Nephron progenitor cell (in vitro differentiated cells): ENCODE results near the gene SERAC1.
"Not testable (repeated sequence)": the region's sequence is repeated elsewhere in the genome, so short reads cannot be mapped to it uniquely, and the experiment has no call there.

Experiments used
- DNase-seq: peaks from one replicate; pipeline ENCODE4 v3.0.0; 2021
- H3K27ac Mint-ChIP-seq: 2 replicates; pipeline ENCODE4 v1.8.0; 2021; ENCODE audit warnings: mild to moderate bottlenecking, moderate library complexity, mixed read lengths
- H3K27me3 Mint-ChIP-seq: 2 replicates; pipeline ENCODE4 v1.8.0; 2021; ENCODE audit warnings: mild to moderate bottlenecking, low read depth, mixed read lengths; ENCODE audit not compliant: poor library complexity
- H3K36me3 Mint-ChIP-seq: 2 replicates; pipeline ENCODE4 v1.8.0; 2021; ENCODE audit warnings: low read depth, mixed read lengths
- H3K4me1 Mint-ChIP-seq: 2 replicates; pipeline ENCODE4 v1.8.0; 2021; ENCODE audit warnings: mixed read lengths
- H3K4me3 Mint-ChIP-seq: 2 replicates; pipeline ENCODE4 v1.8.0; 2021; ENCODE audit warnings: mild to moderate bottlenecking, moderate library complexity, mixed read lengths
- H3K9me3 Mint-ChIP-seq: 2 replicates; pipeline ENCODE4 v1.8.0; 2021; ENCODE audit warnings: mild to moderate bottlenecking, moderate library complexity, mixed read lengths
- CTCF ChIP-seq: fragments of 200-600 bp; sonication (generic); IDR thresholded peaks from 2 replicates; pipeline ENCODE4 v1.5.0; 2021; ENCODE audit warnings: antibody characterized with exemption

Gene SERAC1

GRCh38 chr6:158158123-158158522, 9.9 kb downstream of the SERAC1 start:
- H3K27ac Mint-ChIP-seq = no peak overlapping the region

GRCh38 chr6:158157064-158157764, 10.8 kb downstream of the SERAC1 start:
- peaks cover 12% of the 10 kb centered on the region for H3K36me3 Mint-ChIP-seq
- H3K4me1 Mint-ChIP-seq = peaks cover 5% of the 10 kb centered on the region
- no peaks in the 10 kb centered on the region for H3K9me3 Mint-ChIP-seq
- H3K4me3 Mint-ChIP-seq = no peak overlapping the region
- H3K27ac Mint-ChIP-seq = no peak overlapping the region
- H3K27me3 Mint-ChIP-seq = no peaks in the 10 kb centered on the region
- DNase-seq = no peak
- TF ChIP-seq CTCF = no peak

More at GRCh38 chr6:158158123-158158522, 9.9 kb downstream of the SERAC1 start:
- DNase-seq = no peak
- Mint-ChIP-seq H3K4me3 (no peak overlapping the region), H3K4me1 (peaks cover 5% of the 10 kb centered on the region), H3K36me3 (peaks cover 12% of the 10 kb centered on the region), H3K9me3 (no peaks in the 10 kb centered on the region), H3K27me3 (no peaks in the 10 kb centered on the region)
- TF ChIP-seq CTCF = no peak

- Mint-ChIP-seq H3K27ac (peak overlapping the region; percentile 46), H3K27me3 (no peaks in the 10 kb centered on the region), H3K4me3 (no peak overlapping the region), H3K9me3 (no peaks in the 10 kb centered on the region), H3K4me1 (no peaks in the 10 kb centered on the region), H3K36me3 (peaks cover 12% of the 10 kb centered on the region)
- no peak for DNase-seq
- no peak for TF ChIP-seq CTCF
These were observed 13.2 kb downstream of the SERAC1 start for GRCh38 chr6:158154816-158155215.

- peaks cover 18% of the 10 kb centered on the region for H3K36me3 Mint-ChIP-seq
- H3K4me1 Mint-ChIP-seq = no peaks in the 10 kb centered on the region
- no peaks in the 10 kb centered on the region for H3K27me3 Mint-ChIP-seq
- H3K27ac Mint-ChIP-seq = no peak overlapping the region
- DNase-seq = no peak
- H3K4me3 Mint-ChIP-seq = no peak overlapping the region
- H3K9me3 Mint-ChIP-seq = no peaks in the 10 kb centered on the region
- TF ChIP-seq CTCF = no peak
These were observed 14.5 kb downstream of the SERAC1 start for GRCh38 chr6:158153576-158153975.

- Mint-ChIP-seq H3K4me3 (no peak overlapping the region), H3K9me3 (no peaks in the 10 kb centered on the region), H3K36me3 (peaks cover 22% of the 10 kb centered on the region), H3K27ac (no peak overlapping the region), H3K27me3 (no peaks in the 10 kb centered on the region), H3K4me1 (no peaks in the 10 kb centered on the region)
- no peak for DNase-seq
- no peak for TF ChIP-seq CTCF
These were observed 15.4 kb downstream of the SERAC1 start for GRCh38 chr6:158152659-158153058.

- H3K27ac Mint-ChIP-seq, H3K27me3 Mint-ChIP-seq, H3K4me1 Mint-ChIP-seq, H3K9me3 Mint-ChIP-seq, DNase-seq, H3K4me3 Mint-ChIP-seq: not testable (repeated sequence)
- H3K36me3 Mint-ChIP-seq = peaks cover 22% of the 10 kb centered on the region
These were observed 16.0 kb downstream of the SERAC1 start for GRCh38 chr6:158152025-158152424.
